ENCODE data around the gene CALML3. TPM values are rescaled to one million over a fixed set of nuclear protein-coding genes. Genes with fewer than 3 reads are reported as not detected.

The CALML3 gene
- total RNA-seq, 1 experiment from 2014 or later = not detected

DNA sequence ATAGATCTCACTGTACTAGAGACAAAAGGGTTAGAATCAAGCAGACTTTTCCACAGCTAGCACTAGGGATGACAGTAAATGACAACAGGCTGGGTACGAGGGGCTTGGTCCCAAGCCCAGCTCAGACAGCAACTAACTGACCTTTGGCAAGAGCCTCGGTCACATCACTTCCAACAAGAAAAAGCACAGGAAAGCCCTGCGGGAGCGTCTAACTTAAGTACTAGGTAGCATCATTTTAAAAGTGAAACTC, 22.8 kb downstream of the CALML3 start:
- no peak overlapping the region for H3T11ph ChIP-seq (ENCODE audit: low read length)
- no peaks in the 10 kb centered on the region for H3K79me2 ChIP-seq (ENCODE audit: insufficient read depth, low read length)
- H4K20me1 ChIP-seq (ENCODE audit: control insufficient read depth, insufficient read depth, insufficient read length) = no peaks in the 10 kb centered on the region
- TF ChIP-seq, protein P1, sequence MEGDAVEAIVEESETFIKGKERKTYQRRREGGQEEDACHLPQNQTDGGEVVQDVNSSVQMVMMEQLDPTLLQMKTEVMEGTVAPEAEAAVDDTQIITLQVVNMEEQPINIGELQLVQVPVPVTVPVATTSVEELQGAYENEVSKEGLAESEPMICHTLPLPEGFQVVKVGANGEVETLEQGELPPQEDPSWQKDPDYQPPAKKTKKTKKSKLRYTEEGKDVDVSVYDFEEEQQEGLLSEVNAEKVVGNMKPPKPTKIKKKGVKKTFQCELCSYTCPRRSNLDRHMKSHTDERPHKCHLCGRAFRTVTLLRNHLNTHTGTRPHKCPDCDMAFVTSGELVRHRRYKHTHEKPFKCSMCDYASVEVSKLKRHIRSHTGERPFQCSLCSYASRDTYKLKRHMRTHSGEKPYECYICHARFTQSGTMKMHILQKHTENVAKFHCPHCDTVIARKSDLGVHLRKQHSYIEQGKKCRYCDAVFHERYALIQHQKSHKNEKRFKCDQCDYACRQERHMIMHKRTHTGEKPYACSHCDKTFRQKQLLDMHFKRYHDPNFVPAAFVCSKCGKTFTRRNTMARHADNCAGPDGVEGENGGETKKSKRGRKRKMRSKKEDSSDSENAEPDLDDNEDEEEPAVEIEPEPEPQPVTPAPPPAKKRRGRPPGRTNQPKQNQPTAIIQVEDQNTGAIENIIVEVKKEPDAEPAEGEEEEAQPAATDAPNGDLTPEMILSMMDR (conservative IDR thresholded peaks at IDR 0.05) = no peak
- no peak overlapping the region for H2AK5ac ChIP-seq (ENCODE audit: insufficient read length, low read length)
- H2AFZ ChIP-seq (ENCODE audit: low read length) = no peak overlapping the region
- no CpG with 5 or more reads among the region's 4 CpGs for WGBS (ENCODE audit: extremely low coverage, insufficient read length, low lambda C conversion rate)
- no peak overlapping the region for H3K9ac ChIP-seq (ENCODE audit: extremely low read depth, insufficient read length, low read length)
- H2BK5ac ChIP-seq (ENCODE audit: insufficient read length, low read length) = no peak overlapping the region
- H3K27me3 ChIP-seq (ENCODE audit: insufficient read depth, low read length) = no peaks in the 10 kb centered on the region
- H3K9me3 ChIP-seq (ENCODE audit: control insufficient read depth, low read depth, low read length) = no peaks in the 10 kb centered on the region
- Mint-ChIP-seq H3K9me3 (peaks cover 10 to 11% of the 10 kb centered on the region in 2 experiments), H3K27ac (no peak overlapping the region), H3K27me3 (ENCODE audit: low read depth) (no peaks in the 10 kb centered on the region; the same call in 1 of the 2 replicates), H3K4me1 (no peaks in the 10 kb centered on the region), H3K36me3 (ENCODE audit: insufficient read depth in 1 of 3, low read depth in 3 of 3) (peaks cover 0 to 5% (median 2%) of the 10 kb centered on the region in 3 experiments; a peak in 3 of 7 replicates), H3K4me3 (no peak overlapping the region)
- no peak for DNase-seq
- no peak overlapping the region for H3K18ac ChIP-seq (ENCODE audit: insufficient read length, low read depth, low read length)
- no peaks in the 10 kb centered on the region for H3K4me1 ChIP-seq (ENCODE audit: insufficient read depth, low read length)
- no peak overlapping the region for H3K4me2 ChIP-seq (ENCODE audit: insufficient read depth, insufficient read length, low read length)
- H3K27ac ChIP-seq (ENCODE audit: insufficient read length, low read depth, low read length) = no peak overlapping the region
- H3K4ac ChIP-seq (ENCODE audit: low read depth, low read length) = no peak overlapping the region
- H4K8ac ChIP-seq (replicated peaks; ENCODE audit: insufficient read length, low read depth, low read length) = no peak overlapping the region
- H4K5ac ChIP-seq (ENCODE audit: insufficient read length, low read depth, low read length) = no peak overlapping the region
- no peaks in the 10 kb centered on the region for H3K79me1 ChIP-seq (ENCODE audit: insufficient read depth, low read depth, low read length, poor library complexity, severe bottlenecking)
- no peak overlapping the region for H2BK20ac ChIP-seq (ENCODE audit: low read depth, low read length, poor library complexity, severe bottlenecking)
- H3K14ac ChIP-seq (ENCODE audit: insufficient read depth, low read length) = no peak overlapping the region
- no peak overlapping the region for H2BK120ac ChIP-seq (ENCODE audit: low read depth, low read length, poor library complexity, severe bottlenecking)
- no peak overlapping the region for H2BK15ac ChIP-seq (ENCODE audit: low read depth, low read length)
- no peak overlapping the region for H4K91ac ChIP-seq (ENCODE audit: insufficient read length, low read depth, low read length)
- H3K56ac ChIP-seq (ENCODE audit: insufficient read length, low read depth, low read length) = no peak overlapping the region
- H2BK12ac ChIP-seq (ENCODE audit: insufficient read length, low read depth, low read length) = no peak overlapping the region
- no peaks in the 10 kb centered on the region for H3K23me2 ChIP-seq (ENCODE audit: insufficient read length, low read depth, low read length, poor library complexity, severe bottlenecking)
- no peak overlapping the region for H3K23ac ChIP-seq (ENCODE audit: insufficient read length, low read depth, low read length)

Data from H9 (cell line).